GM12892 (cell line): Measurements from ENCODE around the gene POLR1C.

ENCODE experiments used
- POLR2A ChIP-seq: IDR thresholded peaks from 2 replicates; pipeline ENCODE4 v1.6.1; 2011; ENCODE audit warnings: low read depth, low read length, control low read depth
- TAF1 ChIP-seq: IDR thresholded peaks from 2 replicates; pipeline ENCODE4 v1.6.1; 2011; ENCODE audit warnings: low read depth, mild to moderate bottlenecking, control low read depth, low read length, borderline replicate concordance

- no peak for TF ChIP-seq POLR2A
- TF ChIP-seq TAF1, result no peak
Observed at GRCh38 chr6:43505718-43506117, 11.2 kb upstream of the POLR1C start.
